Measurements from ENCODE around the gene KCNJ2. TPM values are rescaled to one million over a fixed set of nuclear protein-coding genes. Genes with fewer than 3 reads are reported as not detected.

KCNJ2 gene
- total and polyA plus RNA-seq, 2 donors (not counting 1 experiment from before 2014, with no cell fraction given), result not detected

- Histone ChIP-seq H3K36me3 (replicated peaks in 1 of 2; ENCODE audit: control extremely low read depth in 1 of 2, control insufficient read depth in 1 of 2, extremely low read depth in 1 of 2, insufficient read depth in 2 of 2, low read length in 1 of 2) (no peaks in the 10 kb centered on the region), H2AFZ (ENCODE audit: insufficient read depth, low read depth, low read length, poor library complexity, severe bottlenecking) (peak overlapping the region; percentile 87), H3K9me3 (ENCODE audit: control extremely low read depth in 1 of 3, control insufficient read depth in 2 of 3, insufficient read depth in 1 of 3, low read length in 2 of 3) (no peaks in the 10 kb centered on the region), H3K4me2 (replicated peaks; ENCODE audit: low read depth, low read length, poor library complexity, severe bottlenecking) (peak overlapping the region; percentile 71), H3K4me1 (ENCODE audit: control insufficient read depth in 2 of 2, insufficient read depth in 2 of 2, low read length in 2 of 2) (peaks cover 5 to 8% of the 10 kb centered on the region in 2 donors), H4K20me1 (ENCODE audit: control insufficient read depth, insufficient read depth, low read length, poor library complexity, severe bottlenecking) (no peaks in the 10 kb centered on the region), H3K27ac (ENCODE audit: low read length in 2 of 2) (peak overlapping the region in 1 of 2 donors; percentile 21), H3K79me2 (ENCODE audit: control insufficient read depth, insufficient read depth, low read length) (no peaks in the 10 kb centered on the region), H3K27me3 (replicated peaks in 1 of 4; ENCODE audit: control extremely low read depth in 1 of 4, control insufficient read depth in 3 of 4, insufficient read depth in 4 of 4, low read length in 3 of 4) (no peaks in the 10 kb centered on the region), H3K4me3 (ENCODE audit: control extremely low read depth in 1 of 5, extremely low read depth in 1 of 5, insufficient read depth in 1 of 5, low read depth in 2 of 5, low read length in 4 of 5) (peak overlapping the region in 4 of 5 experiments; percentile 21 to 62 (median 36)), H3K9ac (ENCODE audit: low read length) (peak overlapping the region; percentile 68)
- 0% methylated on average over 4 of the region's 9 CpGs for WGBS (ENCODE audit: insufficient coverage)
- Mint-ChIP-seq H3K9me3 (ENCODE audit: insufficient read depth) (no peaks in the 10 kb centered on the region), H3K4me3 (peak overlapping the region; percentile 84), H3K27ac (no peak overlapping the region), H3K4me1 (peaks cover 15% of the 10 kb centered on the region), H3K27me3 (peaks cover 4% of the 10 kb centered on the region)
- ATAC-seq (ENCODE audit: low read depth) (peak; percentile 68), DNase-seq (peak; percentile 17)
- POLR2A ChIA-PET, result no interaction called here
- intact Hi-C loops (cut with micrococcal nuclease), result no loop called here
- CTCF ChIA-PET, result interaction anchor here (2.0 kb wide), 1 partner anchor 531 kb away, joined by 6 read pairs; no protein-coding TSS in a partner anchor
- TF ChIP-seq EZH2 (IDR thresholded peaks at IDR 0.05; ENCODE audit: borderline replicate concordance, insufficient read depth, low read depth, low read length, poor library complexity, severe bottlenecking), result no peak
- TF ChIP-seq CTCF (IDR thresholded peaks at IDR 0.05), result no peak
Measured at GRCh38 chr17:70137451-70138230, 31.7 kb upstream of the KCNJ2 start.

DNA sequence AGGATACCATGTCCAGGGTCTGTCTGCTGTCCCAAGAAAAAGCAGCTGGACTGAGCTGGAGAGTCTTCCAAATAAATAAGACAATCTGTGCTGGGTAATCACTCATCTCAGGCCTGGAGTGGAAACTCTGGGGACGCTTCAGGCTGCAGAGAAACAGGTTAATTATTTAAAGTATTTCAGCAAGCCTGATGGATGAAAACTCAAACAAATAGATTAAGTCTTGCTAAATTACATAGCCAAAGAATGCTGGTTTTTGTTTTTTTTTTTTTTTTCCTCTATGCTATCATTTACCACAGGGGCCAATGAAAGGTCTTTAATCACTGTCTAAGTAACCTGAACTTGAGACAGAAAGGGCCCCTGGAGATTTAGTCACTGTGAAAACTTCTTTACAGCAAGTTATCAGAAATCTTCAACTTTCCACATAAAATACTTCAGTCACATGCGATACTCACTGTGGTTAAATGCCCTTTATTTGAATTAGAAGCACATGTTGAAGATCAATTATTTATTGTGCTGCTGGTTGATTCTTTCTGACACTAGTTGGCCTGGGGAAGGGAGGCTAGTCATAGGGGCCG lies 31.0 kb upstream of the KCNJ2 start:
- POLR2A ChIA-PET, result no interaction called here
- DNase-seq (no peak), ATAC-seq (ENCODE audit: low read depth) (no peak)
- Histone ChIP-seq H3K27ac (ENCODE audit: low read length in 2 of 2) (no peak overlapping the region), H2AFZ (ENCODE audit: insufficient read depth, low read depth, low read length, poor library complexity, severe bottlenecking) (peak overlapping the region; percentile 87), H3K9me3 (ENCODE audit: control extremely low read depth in 1 of 3, control insufficient read depth in 2 of 3, insufficient read depth in 1 of 3, low read length in 2 of 3) (no peaks in the 10 kb centered on the region), H4K20me1 (ENCODE audit: control insufficient read depth, insufficient read depth, low read length, poor library complexity, severe bottlenecking) (no peaks in the 10 kb centered on the region), H3K9ac (ENCODE audit: low read length) (no peak overlapping the region), H3K4me2 (replicated peaks; ENCODE audit: low read depth, low read length, poor library complexity, severe bottlenecking) (no peak overlapping the region), H3K36me3 (replicated peaks in 1 of 2; ENCODE audit: control extremely low read depth in 1 of 2, control insufficient read depth in 1 of 2, extremely low read depth in 1 of 2, insufficient read depth in 2 of 2, low read length in 1 of 2) (no peaks in the 10 kb centered on the region), H3K4me1 (ENCODE audit: control insufficient read depth in 2 of 2, insufficient read depth in 2 of 2, low read length in 2 of 2) (peaks cover 5 to 8% of the 10 kb centered on the region in 2 donors), H3K27me3 (replicated peaks in 1 of 4; ENCODE audit: control extremely low read depth in 1 of 4, control insufficient read depth in 3 of 4, insufficient read depth in 4 of 4, low read length in 3 of 4) (no peaks in the 10 kb centered on the region), H3K4me3 (ENCODE audit: control extremely low read depth in 1 of 5, extremely low read depth in 1 of 5, insufficient read depth in 1 of 5, low read depth in 2 of 5, low read length in 4 of 5) (no peak overlapping the region), H3K79me2 (ENCODE audit: control insufficient read depth, insufficient read depth, low read length) (no peaks in the 10 kb centered on the region)
- H3K27ac Mint-ChIP-seq, result no peak overlapping the region
- H3K4me3 Mint-ChIP-seq, result peak overlapping the region; percentile 84
- TF ChIP-seq CTCF (IDR thresholded peaks at IDR 0.05) (no peak), EZH2 (IDR thresholded peaks at IDR 0.05; ENCODE audit: borderline replicate concordance, insufficient read depth, low read depth, low read length, poor library complexity, severe bottlenecking) (no peak)
- no peaks in the 10 kb centered on the region for H3K9me3 Mint-ChIP-seq (ENCODE audit: insufficient read depth)
- H3K27me3 Mint-ChIP-seq, result peaks cover 4% of the 10 kb centered on the region
- intact Hi-C loops (cut with micrococcal nuclease), result no loop called here
- H3K4me1 Mint-ChIP-seq, result peaks cover 15% of the 10 kb centered on the region
- 100% methylated on average over 1 of the region's 3 CpGs for WGBS (ENCODE audit: insufficient coverage)
- CTCF ChIA-PET, result interaction anchor here (1.7 to 2.0 kb wide), 2 partner anchors 529 to 532 kb away, joined by 3 to 6 read pairs; no protein-coding TSS in a partner anchor
